K562 (cell line): ENCODE data around the gene GPC3. TPM values are rescaled to one million over a fixed set of nuclear protein-coding genes. Genes with fewer than 3 reads are reported as not detected.

Experiments
- ATAC-seq: fragments of 200-7000 bp; cut with Tn5 transposase; 3 replicates; pipeline ENCODE4 v1.9.1; 2020; ENCODE audit warnings: moderate library complexity
- BruUV-seq: library from RNA; stranded (reverse); fragments of 400-500 nt; replicated peaks from 2 replicates; lab custom pipeline; 2021; lab: Mats Ljungman, UMichigan
- CTCF ChIA-PET: fragments of 300-600 bp; formaldehyde crosslinking; extraction: SDS; loops from one replicate; lab custom pipeline; 2021; ENCODE audit warnings: low intra/inter-chr PET ratio; lab: Yijun Ruan, JAX
- POLR2A ChIA-PET: fragments of 300-600, 350-650 bp; sonication (Branson Sonifier 250); formaldehyde crosslinking; extraction: SDS; loops from one replicate; lab custom pipeline; 2021; ENCODE audit warnings: antibody characterized with exemption, inconsistent platforms; lab: Yijun Ruan, JAX
- DNase-seq, 4 experiments: peaks; one replicate each; pipeline versions ENCODE4 v3.0.0 to v3.0.0-alpha.2; 2011 to 2018; ENCODE audit warnings: low spot score in 3 of 4, mixed read lengths in 3 of 4; ENCODE audit errors: extremely low read depth in 1 of 4
- FAIRE-seq: peaks from 2 replicates; lab custom pipeline; 2011; peaks lifted over from hg19 to GRCh38; lab: Jason Lieb, UNC
- H2AFZ ChIP-seq: 2 replicates; pipeline ENCODE4 v1.6.0; 2011; ENCODE audit warnings: low read depth, low read length, control low read depth, inconsistent platforms
- H3K27ac ChIP-seq: fragments of 200-600 bp; 3 replicates; pipeline ENCODE4 v1.8.0; 2011; ENCODE audit warnings: low read depth, mild to moderate bottlenecking, control low read depth, inconsistent platforms, low read length, moderate library complexity, mixed read lengths; ENCODE audit errors: extremely low read depth
- H3K27me3 ChIP-seq, 2 experiments: fragments of 300-600 bp in 1 of 2; 2 replicates in 1 of 2; 3 replicates in 1 of 2; pipeline versions ENCODE4 v1.6.0 to v1.8.0; 2011; ENCODE audit warnings: inconsistent platforms in 2 of 2, low read length in 2 of 2, mild to moderate bottlenecking in 1 of 2, mixed read lengths in 1 of 2, moderate library complexity in 1 of 2; ENCODE audit not compliant: control insufficient read depth in 2 of 2, insufficient read depth in 2 of 2
- H3K36me3 ChIP-seq: fragments of 300-600 bp; 3 replicates; pipeline ENCODE4 v1.8.0; 2011; ENCODE audit warnings: mild to moderate bottlenecking, low read length, inconsistent platforms; ENCODE audit not compliant: control insufficient read depth, insufficient read depth
- H3K4me1 ChIP-seq, 2 experiments: fragments of 200-600 bp in 1 of 2; replicated peaks in 1 of 2; 2 replicates in 1 of 2; 3 replicates in 1 of 2; pipeline versions ENCODE4 v1.5.1 to v1.8.0; 2011; ENCODE audit warnings: inconsistent platforms in 2 of 2, low read length in 2 of 2, mild to moderate bottlenecking in 1 of 2, mixed read lengths in 1 of 2, moderate library complexity in 1 of 2; ENCODE audit not compliant: control insufficient read depth in 2 of 2, insufficient read depth in 2 of 2
- H3K4me2 ChIP-seq: 2 replicates; pipeline ENCODE4 v1.6.1; 2011; ENCODE audit warnings: low read length, control low read depth, inconsistent platforms, mixed read lengths; ENCODE audit not compliant: insufficient read depth
- H3K4me3 ChIP-seq: fragments of 200-600 bp; sonication (generic), shearing (Covaris generic); 2 replicates; pipeline ENCODE4 v1.5.1; 2016; ENCODE audit warnings: control low read depth, inconsistent platforms
- H3K79me2 ChIP-seq: fragments of 200-600 bp; 3 replicates; pipeline ENCODE4 v1.8.0; 2011; ENCODE audit warnings: low read length, inconsistent platforms; ENCODE audit not compliant: control insufficient read depth, insufficient read depth
- H3K9ac ChIP-seq, 2 experiments: 2 replicates each; pipeline versions ENCODE4 v1.6.0 to v1.6.1; 2011; ENCODE audit warnings: low read depth in 2 of 2, low read length in 2 of 2, control low read depth in 1 of 2, inconsistent platforms in 1 of 2, mild to moderate bottlenecking in 1 of 2, mixed read lengths in 1 of 2; ENCODE audit not compliant: insufficient read depth in 1 of 2
- H3K9me1 ChIP-seq: one replicate; pipeline ENCODE4 v1.6.0; 2011; ENCODE audit warnings: inconsistent platforms, mild to moderate bottlenecking, low read length, moderate library complexity; ENCODE audit not compliant: control insufficient read depth, insufficient read depth
- H3K9me3 ChIP-seq: replicated peaks from 2 replicates; pipeline ENCODE4 v1.5.1; 2011; ENCODE audit warnings: low read depth, low read length, inconsistent platforms; ENCODE audit not compliant: control insufficient read depth, insufficient read depth
- H4K20me1 ChIP-seq: replicated peaks from 2 replicates; pipeline ENCODE4 v1.6.1; 2011; ENCODE audit warnings: low read length, inconsistent platforms, mixed read lengths; ENCODE audit not compliant: control insufficient read depth, insufficient read depth
- DMBX1 ChIP-seq: fragments of 250-450 bp; sonication (Bioruptor Pico); IDR thresholded peaks from 2 replicates; pipeline ENCODE4 v1.8.0; 2022; ENCODE audit warnings: inconsistent platforms, mild to moderate bottlenecking, moderate library complexity, borderline replicate concordance
- HLTF ChIP-seq: fragments of 450-650 bp; IDR thresholded peaks from 2 replicates; pipeline ENCODE4 v1.6.1; 2016
- MXI1 ChIP-seq: IDR thresholded peaks from 2 replicates; pipeline ENCODE4 v1.6.1; 2011; ENCODE audit warnings: low read depth, mild to moderate bottlenecking, improper control_type of control experiment, low read length
- MYBL2 ChIP-seq, 2 experiments: fragments of 450-650 bp in 1 of 2; sonication (generic) in 1 of 2; formaldehyde crosslinking in 1 of 2; IDR thresholded peaks; 2 replicates each; pipeline versions ENCODE4 v1.6.1 to v1.8.1; 2017 to 2022; ENCODE audit warnings: borderline replicate concordance in 1 of 2, inconsistent platforms in 1 of 2, low read depth in 1 of 2, mild to moderate bottlenecking in 1 of 2, missing genetic modification reagents in 1 of 2, moderate library complexity in 1 of 2
- PCBP1 ChIP-seq: fragments of 200-400 bp; formaldehyde crosslinking; IDR thresholded peaks from 2 replicates; pipeline ENCODE4 v1.6.1; 2018; ENCODE audit warnings: mild to moderate bottlenecking, low read depth, low read length; ENCODE audit not compliant: poor library complexity, severe bottlenecking
- RFX5 ChIP-seq: IDR thresholded peaks from 2 replicates; pipeline ENCODE4 v1.6.1; 2011; ENCODE audit warnings: low read depth, mild to moderate bottlenecking, improper control_type of control experiment, low read length
- SLC30A9 ChIP-seq: fragments of 250-450 bp; sonication (Bioruptor Pico); IDR thresholded peaks from 2 replicates; pipeline ENCODE4 v1.8.0; 2022; ENCODE audit warnings: mild to moderate bottlenecking, moderate library complexity
- SNRNP70 ChIP-seq: fragments of 200-400 bp; formaldehyde crosslinking; optimal IDR thresholded peaks from 2 replicates; pipeline ENCODE3; 2017; ENCODE audit warnings: low read depth, low read length
- TFAM ChIP-seq: fragments of 250-450 bp; sonication (Bioruptor Pico); conservative IDR thresholded peaks from 2 replicates; pipeline ENCODE4 v1.5.0; 2021; ENCODE audit warnings: mild to moderate bottlenecking, moderate library complexity
- ZBTB17 ChIP-seq: fragments of 450-650 bp; formaldehyde crosslinking; IDR thresholded peaks from 2 replicates; pipeline ENCODE4 v1.4.0; 2020; ENCODE audit warnings: mild to moderate bottlenecking
- ZKSCAN1 ChIP-seq: fragments of 150-350 bp; IDR thresholded peaks from 2 replicates; pipeline ENCODE4 v1.6.1; 2016; ENCODE audit warnings: low read depth, low read length
- ZMIZ1 ChIP-seq, 2 experiments: fragments of 150-350 bp in 1 of 2; IDR thresholded peaks; 2 replicates each; pipeline ENCODE4 v1.6.1; 2012 to 2016; ENCODE audit warnings: low read depth in 2 of 2, low read length in 2 of 2, mild to moderate bottlenecking in 1 of 2, moderate library complexity in 1 of 2
- ZNF277 ChIP-seq: fragments of 250-450 bp; sonication (Bioruptor Pico); IDR thresholded peaks from 2 replicates; pipeline ENCODE4 v1.8.0; 2022; ENCODE audit warnings: inconsistent platforms, mild to moderate bottlenecking, moderate library complexity, borderline replicate concordance
- ZNF324 ChIP-seq: fragments of 250-450 bp; sonication (Bioruptor Pico); IDR thresholded peaks from 2 replicates; pipeline ENCODE4 v1.4.0; 2020; ENCODE audit warnings: mild to moderate bottlenecking
- ZNF639 ChIP-seq, 2 experiments: fragments of 200-800 bp in 1 of 2; sonication (Bioruptor generic) in 1 of 2; sonication (generic) in 1 of 2; formaldehyde crosslinking in 1 of 2; IDR thresholded peaks in 1 of 2; conservative IDR thresholded peaks in 1 of 2; 2 replicates each; pipeline versions ENCODE4 v1.5.0 to v1.6.1; 2016 to 2020; ENCODE audit warnings: missing compliant biosample characterization in 1 of 2, missing genetic modification characterization in 1 of 2, missing genetic modification reagents in 1 of 2
- ZNF699 ChIP-seq: fragments of 250-450 bp; sonication (Bioruptor Pico); IDR thresholded peaks from 2 replicates; pipeline ENCODE4 v1.8.0; 2021; ENCODE audit warnings: mild to moderate bottlenecking, moderate library complexity; ENCODE audit not compliant: insufficient replicate concordance
- WGBS: fragments of 100-300 bp; shearing (Covaris generic); methylation state at CpG from one replicate; pipeline ENCODE4 v1.1.6; 2016; ENCODE audit warnings: low coverage, mixed read lengths; ENCODE audit not compliant: insufficient coverage; ENCODE audit errors: missing lambda C conversion rate; 5-methylcytosine and 5-hydroxymethylcytosine counted together
- in situ Hi-C: fragments of 300-500 bp; cut with MboI; formaldehyde crosslinking; loops from 4 replicates; pipeline ENCODE4 v1.15.0; 2018; ENCODE audit warnings: inconsistent platforms, mixed read lengths
- intact Hi-C: fragments of 100-400 bp; cut with micrococcal nuclease; formaldehyde crosslinking; loops from 2 replicates; pipeline ENCODE4 v1.14.2; 2022
- polyA plus RNA-seq, 8 experiments: library from polyadenylated mRNA; depleted of rRNA in 4 of 8; stranded (reverse) in 5 of 8; unstranded in 3 of 8; fragments of >200 nt; fragmentation: Nextera tagmentation in 2 of 8; fragmentation: Illumina TruSeq in 1 of 8; extraction: Ambion mirVana in 2 of 8; extraction: Trizol in 1 of 8; gene quantifications; 2 replicates each; pipeline versions ENCODE4 v1.2.1 to v1.2.3, GENCODE V29; 2011 to 2014; ENCODE audit warnings: inconsistent platforms in 1 of 8, missing spikeins in 1 of 8
- total RNA-seq, 7 experiments: library from RNA; depleted of rRNA in 6 of 7; stranded (reverse); fragments of >200 nt in 6 of 7; fragmentation: Illumina TruSeq in 2 of 7; extraction: Trizol in 2 of 7; gene quantifications; 2 replicates each; pipeline versions ENCODE4 v1.2.1 to v1.2.3, GENCODE V29; 2011 to 2021; ENCODE audit warnings: low replicate concordance in 1 of 7

Gene GPC3
- total and polyA plus RNA-seq, 9 of the 15 experiments (the other 6 are each of a cell fraction or from before 2014, with no cell fraction given): 0.42 TPM; not detected in 8

GRCh38 chrX:133685822-133686221 is 299.6 kb downstream of the GPC3 start:
- intact Hi-C loops: no loop called here
- H3K27ac ChIP-seq: no peak overlapping the region
- POLR2A ChIA-PET: no interaction called here
- no peak for TF ChIP-seq SLC30A9 (CRISPR knock-in tag)
- TF ChIP-seq MXI1: no peak
- TF ChIP-seq SNRNP70: no peak
- TF ChIP-seq ZNF699: no peak
- no peak for TF ChIP-seq ZNF639 (CRISPR knock-in tag; conservative IDR thresholded peaks at IDR 0.05 in 1 of 2, IDR thresholded peaks at IDR 0.05 in 1 of 2)
- TF ChIP-seq MYBL2 (IDR thresholded peaks at IDR 0.05; ENCODE audit: low read depth): no peak
- TF ChIP-seq MYBL2 (CRISPR knock-in tag; IDR thresholded peaks at IDR 0.05; ENCODE audit: borderline replicate concordance): no peak
- no peak for TF ChIP-seq TFAM
- no peak for TF ChIP-seq RFX5
- no peak for TF ChIP-seq ZNF324
- TF ChIP-seq ZNF277 (CRISPR knock-in tag): no peak
- TF ChIP-seq ZMIZ1 (IDR thresholded peaks at IDR 0.05; ENCODE audit: low read depth in 2 of 2, low read length in 2 of 2): no peak
- no peak for TF ChIP-seq DMBX1 (CRISPR knock-in tag)
- no peak for TF ChIP-seq HLTF
- no peak for TF ChIP-seq ZKSCAN1
- no peak for TF ChIP-seq PCBP1
- no peak for TF ChIP-seq ZBTB17

More at GRCh38 chrX:133685822-133686221, 299.6 kb downstream of the GPC3 start:
- 0% methylated on average over 3 of the region's 3 CpGs for WGBS
- H3K9ac ChIP-seq: no peak overlapping the region
- H3K79me2 ChIP-seq: no peaks in the 10 kb centered on the region
- no peak overlapping the region for H3K4me2 ChIP-seq
- no TSS peak for BruUV-seq
- H3K36me3 ChIP-seq: no peaks in the 10 kb centered on the region
- FAIRE-seq (no peak), ATAC-seq (no peak), DNase-seq (no peak)
- H2AFZ ChIP-seq: no peak overlapping the region
- in situ Hi-C loops: no loop called here
- H3K27me3 ChIP-seq: no peaks in the 10 kb centered on the region
- no peak overlapping the region for H3K4me3 ChIP-seq
- H3K4me1 ChIP-seq: no peaks in the 10 kb centered on the region
- H3K9me1 ChIP-seq: no peaks in the 10 kb centered on the region
- CTCF ChIA-PET: no interaction called here
- H4K20me1 ChIP-seq: no peaks in the 10 kb centered on the region
- no peaks in the 10 kb centered on the region for H3K9me3 ChIP-seq
